Thoracic aorta (tissue), 2 donors: ENCODE data around the gene STX17. TPM values are rescaled to one million over a fixed set of nuclear protein-coding genes. Genes with fewer than 3 reads are reported as not detected.

Experiments
- ATAC-seq: fragments of 150-250 bp; one replicate; pipeline ENCODE4 v1.8.0; 2017; ENCODE audit warnings: low read depth; ENCODE audit not compliant: insufficient number of reproducible peaks, low FRiP score
- DNase-seq: peaks from one replicate; pipeline ENCODE4 v3.0.0-alpha.2; 2020; ENCODE audit warnings: low spot score
- H3K27ac ChIP-seq, 2 donors: fragments of 200-600 bp; sonication (generic); 1 replicate in 1 of 2; 2 replicates in 1 of 2; pipeline ENCODE4 v1.5.1; 2016; ENCODE audit warnings: mild to moderate bottlenecking in 2 of 2, moderate library complexity in 2 of 2
- H3K27me3 ChIP-seq: fragments of 200-600 bp; sonication (generic); replicated peaks from 2 replicates; pipeline ENCODE4 v1.6.0; 2016; ENCODE audit warnings: mild to moderate bottlenecking; ENCODE audit not compliant: insufficient read depth
- H3K36me3 ChIP-seq: fragments of 200-600 bp; sonication (generic); one replicate; pipeline ENCODE4 v1.5.1; 2016
- H3K4me1 ChIP-seq, 2 donors: fragments of 200-600 bp; sonication (generic); 1 replicate in 1 of 2; 2 replicates in 1 of 2; pipeline versions ENCODE4 v1.5.1 to v1.6.0; 2016; ENCODE audit warnings: low read depth in 2 of 2, mild to moderate bottlenecking in 1 of 2; ENCODE audit not compliant: control insufficient read depth in 1 of 2
- H3K4me3 ChIP-seq: fragments of 200-600 bp; sonication (generic); 2 replicates; pipeline ENCODE4 v1.5.1; 2016; ENCODE audit warnings: mild to moderate bottlenecking
- H3K9me3 ChIP-seq: fragments of 200-600 bp; sonication (generic); 2 replicates; pipeline ENCODE4 v1.5.1; 2016
- total RNA-seq, 2 donors: library from RNA; depleted of rRNA; stranded (reverse); fragments of >200 nt; gene quantifications; one replicate each; pipeline versions ENCODE4 v1.1.0 to v1.2.3, GENCODE V29; 2016
- TF ChIP-seq, protein P1 (sequence below): fragments of 200-600 bp; sonication (generic); IDR thresholded peaks from one replicate; pipeline ENCODE4 v1.5.1; 2019; ENCODE audit warnings: antibody characterized with exemption

The STX17 gene
- total RNA-seq, 2 donors from 2014 or later, result 33.2 to 41.8 TPM

DNA sequence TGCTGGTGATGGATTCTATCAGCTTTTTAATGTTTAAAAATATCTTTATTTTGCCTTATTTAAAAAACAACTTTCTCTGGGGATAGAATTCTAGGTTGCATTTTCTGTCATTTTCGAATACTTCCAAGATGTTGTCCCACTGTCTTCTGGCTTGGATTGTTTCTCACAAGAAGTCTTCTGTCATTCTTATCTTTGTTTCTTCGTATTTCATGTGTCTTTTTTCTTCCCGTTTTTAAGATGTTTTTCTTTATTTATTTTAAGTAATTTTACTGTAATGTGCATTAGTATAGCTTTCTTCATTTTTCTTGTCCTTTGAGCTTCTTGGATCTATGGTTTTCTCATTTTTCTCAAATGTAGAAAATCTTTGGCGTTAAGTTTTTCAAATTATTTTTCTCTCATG, 19.1 kb downstream of the STX17 start:
- H3K36me3 ChIP-seq, result peaks cover 18% of the 10 kb centered on the region
- ATAC-seq (no peak), DNase-seq (no peak)
- H3K4me1 ChIP-seq, result no peaks in the 10 kb centered on the region
- H3K27me3 ChIP-seq, result no peaks in the 10 kb centered on the region
- TF ChIP-seq, protein P1, sequence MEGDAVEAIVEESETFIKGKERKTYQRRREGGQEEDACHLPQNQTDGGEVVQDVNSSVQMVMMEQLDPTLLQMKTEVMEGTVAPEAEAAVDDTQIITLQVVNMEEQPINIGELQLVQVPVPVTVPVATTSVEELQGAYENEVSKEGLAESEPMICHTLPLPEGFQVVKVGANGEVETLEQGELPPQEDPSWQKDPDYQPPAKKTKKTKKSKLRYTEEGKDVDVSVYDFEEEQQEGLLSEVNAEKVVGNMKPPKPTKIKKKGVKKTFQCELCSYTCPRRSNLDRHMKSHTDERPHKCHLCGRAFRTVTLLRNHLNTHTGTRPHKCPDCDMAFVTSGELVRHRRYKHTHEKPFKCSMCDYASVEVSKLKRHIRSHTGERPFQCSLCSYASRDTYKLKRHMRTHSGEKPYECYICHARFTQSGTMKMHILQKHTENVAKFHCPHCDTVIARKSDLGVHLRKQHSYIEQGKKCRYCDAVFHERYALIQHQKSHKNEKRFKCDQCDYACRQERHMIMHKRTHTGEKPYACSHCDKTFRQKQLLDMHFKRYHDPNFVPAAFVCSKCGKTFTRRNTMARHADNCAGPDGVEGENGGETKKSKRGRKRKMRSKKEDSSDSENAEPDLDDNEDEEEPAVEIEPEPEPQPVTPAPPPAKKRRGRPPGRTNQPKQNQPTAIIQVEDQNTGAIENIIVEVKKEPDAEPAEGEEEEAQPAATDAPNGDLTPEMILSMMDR, result no peak
- peaks cover 17% of the 10 kb centered on the region for H3K9me3 ChIP-seq
- no peak overlapping the region for H3K27ac ChIP-seq
- H3K4me3 ChIP-seq, result no peak overlapping the region

- DNase-seq, result no peak
- no peak overlapping the region for H3K27ac ChIP-seq
- H3K4me3 ChIP-seq, result no peak overlapping the region
- TF ChIP-seq, protein P1, result no peak
- no peaks in the 10 kb centered on the region for H3K36me3 ChIP-seq
- peaks cover 17% of the 10 kb centered on the region for H3K9me3 ChIP-seq
- H3K4me1 ChIP-seq, result peaks cover 0 to 8% of the 10 kb centered on the region in 2 donors
- no peaks in the 10 kb centered on the region for H3K27me3 ChIP-seq
- no peak for ATAC-seq
Measured at GRCh38 chr9:99929652-99930051, 23.2 kb downstream of the STX17 start.

GRCh38 chr9:99931155-99931840, 24.8 kb downstream of the STX17 start:
- Histone ChIP-seq H3K27ac (no peak overlapping the region), H3K4me1 (peaks cover 0 to 8% of the 10 kb centered on the region in 2 donors), H3K27me3 (no peaks in the 10 kb centered on the region), H3K9me3 (peaks cover 4% of the 10 kb centered on the region), H3K4me3 (no peak overlapping the region), H3K36me3 (no peaks in the 10 kb centered on the region)
- TF ChIP-seq, protein P1, result no peak
- no peak for ATAC-seq
- DNase-seq, result no peak

DNA sequence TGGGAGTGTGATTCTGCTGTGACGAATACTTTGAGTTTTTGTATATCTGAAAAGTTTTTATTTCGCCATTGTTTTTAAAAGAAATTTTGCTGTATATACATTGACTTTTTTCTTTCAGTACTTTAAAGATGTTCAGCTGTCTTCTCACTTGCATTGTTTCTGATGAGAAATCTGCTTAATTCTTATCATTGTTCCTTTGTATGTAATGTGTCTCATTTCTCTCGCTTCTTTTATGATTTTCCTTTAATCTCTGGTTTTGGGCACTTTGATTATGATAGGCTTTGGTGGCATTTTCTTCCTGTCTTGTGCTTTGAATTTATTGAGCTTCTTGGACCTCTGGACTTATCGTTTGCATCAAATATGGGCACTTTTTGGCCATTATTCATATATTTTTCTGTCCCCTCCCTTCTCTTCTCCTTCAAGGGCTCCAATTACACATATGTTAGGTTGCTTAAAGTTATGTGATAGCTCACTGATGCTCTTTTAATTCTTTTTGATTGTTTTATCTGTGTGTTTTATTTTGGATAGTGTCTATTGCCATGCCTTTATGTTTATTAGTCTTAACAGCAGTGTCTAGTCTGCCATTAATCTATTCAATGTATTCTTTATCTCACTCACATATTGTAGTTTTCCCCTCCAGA, 30.6 kb downstream of the STX17 start:
- H3K9me3 ChIP-seq, result peaks cover 3% of the 10 kb centered on the region

GRCh38 chr9:99947395-99947794, 40.9 kb downstream of the STX17 start:
- no peak for ATAC-seq
- no peaks in the 10 kb centered on the region for H3K36me3 ChIP-seq
- H3K27ac ChIP-seq, result no peak overlapping the region
- no peak for DNase-seq
- no peaks in the 10 kb centered on the region for H3K9me3 ChIP-seq
- TF ChIP-seq, protein P1, result no peak
- no peak overlapping the region for H3K4me3 ChIP-seq
- H3K27me3 ChIP-seq, result no peaks in the 10 kb centered on the region
- H3K4me1 ChIP-seq, result no peaks in the 10 kb centered on the region

More for the DNA sequence above, 30.6 kb downstream of the STX17 start:
- no peak overlapping the region for H3K4me3 ChIP-seq
- H3K4me1 ChIP-seq, result no peaks in the 10 kb centered on the region
- no peaks in the 10 kb centered on the region for H3K27me3 ChIP-seq
- no peak for DNase-seq
- no peak for ATAC-seq
- H3K36me3 ChIP-seq, result no peaks in the 10 kb centered on the region
- TF ChIP-seq, protein P1, result no peak
- H3K27ac ChIP-seq, result no peak overlapping the region
